HL-60 (cell line): ENCODE data around the gene ZSWIM3.

ENCODE experiments used
- DNase-seq, 2 experiments: peaks; one replicate each; pipeline ENCODE4 v3.0.0-alpha.2; 2010 to 2020; ENCODE audit warnings: low read depth in 1 of 2, low spot score in 1 of 2
- H3K27ac ChIP-seq: fragments of 250-450 bp; sonication (Bioruptor Pico); replicated peaks from 2 replicates; pipeline ENCODE4 v1.5.1; 2020; ENCODE audit warnings: mild to moderate bottlenecking, moderate library complexity
- H3K27me3 ChIP-seq: fragments of 250-450 bp; sonication (Bioruptor Pico); 2 replicates; pipeline ENCODE4 v1.5.1; 2021; ENCODE audit warnings: mild to moderate bottlenecking, moderate library complexity; ENCODE audit not compliant: insufficient read depth, poor library complexity, severe bottlenecking
- H3K4me3 ChIP-seq: replicated peaks from 2 replicates; pipeline ENCODE4 v1.5.1; 2011; ENCODE audit warnings: mild to moderate bottlenecking, control low read depth, low read length; ENCODE audit not compliant: insufficient read depth
- CTCF ChIP-seq: IDR thresholded peaks from one replicate; pipeline ENCODE4 v1.5.1; 2011; ENCODE audit warnings: low read length, control low read depth, inconsistent platforms; ENCODE audit not compliant: insufficient read depth
- GABPA ChIP-seq: IDR thresholded peaks from 2 replicates; pipeline ENCODE4 v1.6.1; 2012; ENCODE audit warnings: low read depth
- POLR2AphosphoS5 ChIP-seq: IDR thresholded peaks from 2 replicates; pipeline ENCODE4 v1.6.1; 2012; ENCODE audit warnings: low read depth
- REST ChIP-seq: IDR thresholded peaks from 2 replicates; pipeline ENCODE4 v1.6.1; 2012; ENCODE audit warnings: low read depth; ENCODE audit not compliant: insufficient replicate concordance
- SPI1 ChIP-seq: IDR thresholded peaks from 2 replicates; pipeline ENCODE4 v1.6.1; 2012; ENCODE audit warnings: low read depth, mild to moderate bottlenecking, borderline replicate concordance

Gene ZSWIM3

GRCh38 chr20:45861221-45862075 lies 4.0 kb downstream of the ZSWIM3 start:
- TF ChIP-seq SPI1 = no peak
- TF ChIP-seq GABPA = no peak
- no peak for TF ChIP-seq POLR2AphosphoS5
- TF ChIP-seq REST = no peak
- TF ChIP-seq CTCF = no peak
- Histone ChIP-seq H3K27me3 (no peaks in the 10 kb centered on the region), H3K27ac (no peak overlapping the region), H3K4me3 (no peak overlapping the region)
- no peak for DNase-seq

- Histone ChIP-seq H3K4me3 (no peak overlapping the region), H3K27me3 (no peaks in the 10 kb centered on the region), H3K27ac (no peak overlapping the region)
- TF ChIP-seq GABPA (no peak), SPI1 (no peak), REST (no peak), CTCF (no peak), POLR2AphosphoS5 (no peak)
- DNase-seq = no peak
Observed at GRCh38 chr20:45863543-45864470, 6.4 kb downstream of the ZSWIM3 start.

GRCh38 chr20:45866454-45866853 lies 9.0 kb downstream of the ZSWIM3 start:
- Histone ChIP-seq H3K27me3 (no peaks in the 10 kb centered on the region), H3K4me3 (no peak overlapping the region), H3K27ac (no peak overlapping the region)
- no peak for DNase-seq
- TF ChIP-seq CTCF = no peak
- TF ChIP-seq GABPA = no peak
- no peak for TF ChIP-seq SPI1
- TF ChIP-seq POLR2AphosphoS5 = no peak
- TF ChIP-seq REST = no peak
